NCI-H345 treated with DMSO at 0.1 percent for 48 hours (cell line): ENCODE data around the gene MRPL20.
"Not testable (repeated sequence)": the region's sequence is repeated elsewhere in the genome, so short reads cannot be mapped to it uniquely, and the experiment has no call there.

Source experiments
- DNase-seq: peaks from one replicate; lab custom pipeline; 2025; ENCODE audit not compliant: unreplicated experiment; lab: John Stamatoyannopoulos, UW

The MRPL20 gene

DNA sequence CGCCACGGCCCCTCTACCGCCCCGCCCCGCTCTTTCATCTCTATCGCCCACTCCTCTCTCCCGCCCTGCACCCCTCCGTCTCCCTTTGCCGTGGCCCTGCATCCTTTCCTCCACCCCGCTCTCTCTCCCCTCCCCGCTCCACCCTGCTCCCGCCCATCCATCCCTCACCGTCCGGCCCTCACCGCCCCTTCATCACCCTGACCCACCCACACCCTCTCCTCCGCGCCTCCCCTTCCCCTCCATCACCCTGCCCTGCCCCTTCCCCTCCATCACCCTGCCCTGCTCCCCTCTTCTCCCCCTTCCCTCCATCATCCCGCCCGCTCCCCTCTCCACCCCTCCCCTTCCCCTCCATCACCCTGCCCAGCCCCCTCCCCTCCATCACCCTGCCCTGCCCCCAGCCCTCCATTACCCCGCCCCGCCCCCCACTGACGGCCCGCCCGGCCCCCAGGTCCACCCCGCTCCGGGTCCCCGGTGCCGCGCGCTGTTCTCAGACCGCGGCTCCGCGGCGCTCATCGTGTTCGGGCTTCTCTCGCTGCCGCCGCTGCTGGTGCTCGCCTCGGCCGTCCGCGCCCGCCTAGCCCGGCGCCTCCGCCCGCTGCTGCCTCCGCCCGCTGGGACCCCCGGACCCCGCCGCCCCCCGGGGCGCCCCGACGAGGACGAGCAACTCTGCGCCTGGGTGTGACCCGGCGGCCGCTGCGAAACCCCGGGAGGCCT lies 20.2 kb upstream of the MRPL20 start:
- DNase-seq, result no peak

DNA sequence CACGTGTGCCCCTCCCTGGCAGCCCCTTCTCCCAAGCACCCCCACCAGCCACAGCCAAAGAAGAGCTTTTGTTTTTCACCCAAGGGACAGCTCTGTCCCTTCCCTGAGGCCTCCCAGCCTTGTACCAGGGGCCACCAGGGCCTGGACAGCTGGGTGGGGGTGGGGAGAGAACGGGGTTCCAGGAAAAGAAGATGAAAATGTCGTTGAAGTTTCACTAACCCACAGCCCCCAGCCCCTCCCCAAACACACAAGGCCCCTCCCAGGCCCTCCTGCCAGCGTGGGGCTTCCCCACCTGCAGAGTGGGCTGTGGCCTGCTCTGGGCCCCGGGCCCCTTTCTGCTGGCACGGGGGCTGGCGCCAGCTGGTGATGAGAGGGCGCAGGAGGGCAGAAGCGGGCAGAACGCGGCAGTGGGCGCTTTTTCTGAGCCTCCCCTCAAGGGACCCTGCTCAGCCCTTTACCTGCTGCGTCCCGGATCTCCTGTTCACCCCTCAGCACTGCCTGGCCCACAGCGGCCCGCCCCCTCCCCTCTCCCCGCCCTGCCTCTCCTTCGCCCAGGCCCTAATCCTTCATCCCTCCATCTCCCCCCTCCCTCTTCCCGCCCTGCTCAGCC lies 19.5 kb upstream of the MRPL20 start:
- no peak for DNase-seq

DNA sequence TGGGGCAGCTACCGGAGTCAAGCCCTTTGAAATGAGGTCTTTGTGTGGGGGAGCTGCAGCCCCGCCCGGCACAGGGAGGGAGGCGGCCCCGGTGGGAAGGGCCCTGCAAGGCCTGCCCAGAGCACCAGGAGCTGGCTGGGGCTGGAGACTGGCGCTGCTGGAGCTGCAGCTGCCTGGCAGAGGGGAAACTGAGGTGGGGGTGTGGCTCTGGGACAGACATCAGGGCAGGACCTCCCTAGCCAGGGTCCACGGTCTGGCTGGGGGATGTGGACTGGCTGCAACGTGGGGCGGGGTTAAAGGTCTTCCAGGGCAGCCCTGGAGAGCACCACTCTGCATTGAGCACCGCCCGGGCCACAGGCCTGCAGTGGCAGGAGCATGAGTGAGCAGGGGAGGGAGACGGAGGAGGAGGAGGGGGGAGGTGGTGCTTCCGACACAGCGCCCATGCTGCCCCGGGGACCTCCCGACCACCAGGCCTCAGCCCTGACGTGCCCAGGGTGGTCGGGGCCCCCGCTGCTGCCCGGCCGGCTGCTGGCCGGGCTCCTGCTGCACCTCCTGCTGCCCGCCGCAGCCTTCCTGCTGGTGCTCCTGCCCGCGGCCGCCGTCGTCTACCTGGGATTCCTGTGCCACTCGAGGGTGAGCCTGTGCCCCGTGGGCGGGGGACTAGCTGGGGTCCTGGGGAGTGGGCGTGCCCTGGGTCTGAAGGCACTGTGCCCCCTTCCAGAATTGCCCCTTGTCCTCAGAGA lies 18.8 kb upstream of the MRPL20 start:
- DNase-seq, result no peak

DNA sequence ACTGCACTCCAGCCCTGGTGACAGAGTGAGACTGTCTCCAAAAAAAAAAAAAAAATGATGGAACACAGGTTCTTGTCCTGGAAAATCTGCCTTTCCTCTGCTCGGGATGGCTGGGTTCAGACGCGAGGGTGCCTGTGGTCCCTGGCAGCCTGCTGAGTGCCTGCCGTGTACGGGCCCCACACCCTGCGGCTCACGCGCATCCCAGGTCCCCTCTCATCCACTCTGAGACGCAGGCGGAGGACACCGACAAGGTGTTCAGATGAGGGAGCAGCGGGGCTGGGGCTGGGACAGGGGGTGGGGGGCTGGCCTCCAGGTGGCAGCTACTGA lies 18.3 kb upstream of the MRPL20 start:
- no peak for DNase-seq

DNA sequence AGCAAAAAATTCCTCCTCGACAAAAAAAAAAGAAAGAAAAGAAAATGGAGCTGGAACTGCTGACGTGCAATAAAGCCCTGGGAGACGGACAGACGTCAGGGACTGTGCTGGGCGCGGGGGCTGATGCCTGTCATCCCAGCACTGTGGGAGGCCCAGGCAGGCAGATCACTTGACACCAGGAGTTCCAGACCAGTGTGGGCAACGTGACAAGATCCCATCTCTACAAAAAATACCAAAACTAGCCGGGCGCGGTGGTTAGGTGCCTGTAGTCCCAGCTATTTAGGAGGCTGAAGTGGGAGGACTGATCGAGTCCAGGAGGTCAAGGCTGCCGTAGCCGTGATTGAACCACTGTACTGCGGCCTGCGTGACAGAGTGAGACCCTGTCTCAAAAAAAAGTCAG lies 17.6 kb upstream of the MRPL20 start:
- DNase-seq, result no peak

DNA sequence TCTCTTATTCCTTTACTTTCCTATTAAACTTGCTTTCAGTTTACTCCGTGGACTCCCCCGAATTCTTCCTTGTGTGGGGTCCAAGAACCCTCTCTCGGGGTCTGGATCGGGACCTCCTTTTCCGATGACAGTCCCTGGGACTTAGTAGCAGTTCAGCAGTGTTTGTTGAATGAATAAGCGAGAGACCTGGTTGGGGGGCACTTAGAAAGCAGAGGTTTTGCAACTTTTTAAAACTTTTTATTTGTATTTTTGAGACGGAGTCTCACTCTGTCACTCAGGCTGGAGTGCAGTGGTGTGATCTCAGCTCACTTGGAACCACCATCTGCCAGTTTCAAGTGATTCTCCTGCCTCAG lies 16.1 kb upstream of the MRPL20 start:
- DNase-seq, result no peak

DNA sequence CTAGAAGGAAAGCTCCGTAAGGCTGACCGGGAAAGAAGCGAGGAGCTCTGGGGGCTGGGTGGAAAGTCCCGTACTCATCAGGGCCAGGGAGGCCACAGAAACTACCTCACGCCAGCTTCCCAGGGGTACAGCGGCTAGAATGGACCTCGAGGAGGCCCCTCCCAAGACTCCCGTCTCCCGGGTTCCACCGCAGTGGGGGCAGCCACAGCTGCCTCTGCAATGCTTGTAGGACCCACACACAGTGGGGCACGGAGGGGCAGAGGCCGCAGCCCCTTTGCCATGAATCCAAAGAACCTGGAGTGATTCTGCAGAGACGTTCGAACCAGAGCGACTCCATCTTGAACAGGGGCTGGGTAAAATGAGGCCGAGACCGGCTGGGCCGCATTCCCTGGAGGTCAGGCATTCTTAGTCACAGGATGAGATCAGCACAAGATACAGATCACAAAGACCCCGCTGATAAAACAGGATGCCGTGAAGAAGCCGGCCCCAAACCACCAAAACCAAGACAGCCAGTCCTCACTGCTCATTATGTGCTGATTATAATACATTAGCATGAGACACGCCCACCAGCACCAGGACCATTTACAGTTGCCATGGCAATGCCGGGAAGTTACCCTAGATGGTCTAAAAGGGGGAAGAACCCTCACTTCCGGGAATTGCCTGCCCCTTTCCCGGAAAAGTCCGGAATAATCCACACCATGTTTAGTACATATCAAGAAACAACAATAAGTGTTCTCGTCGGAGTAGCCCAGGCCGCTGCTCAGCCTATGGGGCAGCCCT lies 15.6 kb upstream of the MRPL20 start:
- no peak for DNase-seq

DNA sequence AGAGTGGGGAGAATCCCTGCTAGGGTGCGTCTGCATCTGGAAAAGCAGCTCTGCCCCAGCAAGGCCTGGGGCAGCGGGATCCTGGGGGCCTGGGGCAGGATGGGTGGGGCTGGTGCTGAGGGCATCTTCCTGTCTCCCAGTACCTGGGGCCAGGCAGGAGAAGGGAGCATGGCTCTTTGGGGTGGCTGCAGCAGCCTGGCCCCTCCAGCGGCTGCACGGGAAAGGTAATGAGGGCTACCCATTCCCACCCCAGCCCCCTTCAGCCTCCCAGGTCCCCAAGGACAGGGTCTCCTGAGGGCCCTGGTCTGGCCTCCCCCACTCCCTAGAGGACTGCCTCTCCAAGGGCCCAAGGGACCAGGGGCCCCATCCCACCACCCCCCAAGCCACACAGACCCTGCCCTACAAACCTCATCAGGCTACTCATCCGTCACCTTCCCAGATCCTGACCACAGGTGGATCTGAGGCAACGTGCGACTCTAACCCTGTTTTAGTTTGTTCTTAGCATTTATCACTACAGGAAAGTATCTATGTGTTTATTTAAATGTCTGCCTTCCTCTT lies 14.9 kb upstream of the MRPL20 start:
- no peak for DNase-seq

DNA sequence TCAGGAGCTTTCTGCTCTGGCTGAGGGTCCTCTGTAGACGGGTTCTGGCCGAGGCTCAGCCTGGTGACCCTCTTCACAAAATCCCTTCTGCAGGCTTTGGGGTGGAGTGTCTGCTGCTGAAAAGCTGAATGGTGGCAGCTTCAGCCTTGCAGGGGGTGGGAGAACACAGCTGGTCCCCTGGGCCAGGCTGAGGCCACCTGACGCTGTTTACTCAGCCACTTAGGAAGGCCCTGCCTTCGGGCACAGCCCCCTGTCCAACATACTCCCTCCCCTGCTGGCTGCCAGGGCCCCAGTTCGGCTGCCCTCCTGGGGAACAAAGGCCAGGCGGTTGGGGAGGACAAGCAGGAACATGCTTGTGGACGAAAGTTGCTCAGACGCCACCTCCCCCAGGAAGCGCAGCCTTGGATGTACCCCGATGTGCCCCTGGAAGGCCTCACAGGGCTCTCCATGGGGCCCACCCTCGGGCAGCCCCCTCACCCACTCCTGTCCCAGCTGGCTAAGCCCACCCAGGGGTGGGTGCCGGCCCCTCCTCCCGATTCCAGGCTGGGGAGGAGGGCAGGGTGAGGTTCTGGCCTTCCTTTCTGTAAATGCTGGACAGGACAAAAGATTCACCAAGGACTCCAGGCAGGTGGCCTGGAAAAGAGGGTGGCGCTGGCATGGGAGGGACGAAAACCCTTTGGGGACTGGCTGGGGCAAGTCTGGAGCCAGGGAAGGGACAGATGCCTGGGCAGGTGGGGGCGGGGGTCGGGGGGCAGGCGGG lies 14.2 kb upstream of the MRPL20 start, which contains the start of gene ANKRD65:
TSS of gene ANKRD65 (minus strand) at position 130 of the 760 bp plus-strand sequence. CDS start 271 bp downstream, outside the sequence.
- DNase-seq, result peak; percentile 66

DNA sequence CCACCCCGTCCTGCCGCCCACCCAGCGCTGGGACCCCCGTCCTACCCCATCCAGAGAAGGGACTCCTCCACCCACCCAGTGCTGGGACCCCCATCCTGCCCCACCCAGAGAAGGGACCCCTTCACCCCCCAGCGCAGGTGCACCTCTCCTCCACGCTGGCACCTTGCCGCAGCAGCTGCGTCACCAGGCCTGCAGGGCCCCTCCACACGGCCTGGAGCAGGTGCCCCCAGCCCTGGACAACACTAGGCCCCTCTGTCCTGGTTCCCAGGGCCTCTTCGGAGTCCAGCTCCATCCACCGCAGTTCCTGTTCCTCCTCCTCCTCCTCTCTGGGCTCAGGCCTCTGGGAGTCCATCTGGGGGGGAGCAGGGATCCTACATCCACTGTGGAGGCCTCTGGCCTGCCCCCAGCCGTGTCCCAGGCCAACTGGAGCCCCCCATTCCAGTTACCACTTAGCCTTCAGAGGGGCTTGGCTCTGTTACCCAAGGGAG lies 13.6 kb upstream of the MRPL20 start:
- no peak for DNase-seq

DNA sequence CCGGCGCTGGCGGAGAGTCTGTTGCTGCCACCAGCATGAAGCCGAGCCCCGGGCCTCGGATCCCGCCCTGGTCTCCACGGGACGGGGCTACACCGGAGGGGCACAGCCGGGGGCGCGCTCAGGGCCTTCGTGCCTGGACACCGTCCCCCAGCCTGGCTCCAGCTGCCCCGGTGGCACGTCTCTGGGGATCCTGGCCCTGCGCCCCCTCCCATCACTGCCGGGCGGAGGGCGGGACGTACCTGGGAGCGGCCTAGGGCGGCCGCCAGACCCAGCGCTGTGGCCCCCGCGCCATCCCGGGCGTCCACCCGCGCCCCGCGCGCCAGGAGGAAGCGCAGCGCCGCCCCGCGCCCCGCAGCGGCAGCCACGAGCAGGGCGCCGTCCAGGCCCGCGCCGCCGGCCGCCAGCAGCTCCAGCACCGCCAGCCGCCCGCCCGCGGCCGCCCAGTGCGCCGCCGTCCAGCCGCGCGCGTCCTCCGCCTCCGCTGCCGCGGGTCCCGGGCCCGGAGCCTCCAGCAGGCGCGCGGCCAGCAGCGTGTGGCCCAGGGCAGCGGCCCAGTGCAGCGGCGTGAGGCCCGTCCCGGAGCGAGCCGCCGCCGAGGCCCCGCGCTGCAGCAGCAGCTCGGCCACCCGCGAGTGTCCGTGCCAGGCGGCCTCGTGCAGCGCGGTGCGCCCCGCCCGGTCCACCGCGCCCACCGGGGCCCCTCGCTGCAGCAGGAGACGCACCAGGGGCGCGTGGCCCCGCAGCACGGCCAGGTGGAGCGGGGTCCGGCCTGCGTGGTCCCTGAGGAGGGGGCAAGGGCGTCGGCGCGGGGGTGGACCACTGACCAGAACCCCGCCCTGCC lies 12.9 kb upstream of the MRPL20 start:
- no peak for DNase-seq

DNA sequence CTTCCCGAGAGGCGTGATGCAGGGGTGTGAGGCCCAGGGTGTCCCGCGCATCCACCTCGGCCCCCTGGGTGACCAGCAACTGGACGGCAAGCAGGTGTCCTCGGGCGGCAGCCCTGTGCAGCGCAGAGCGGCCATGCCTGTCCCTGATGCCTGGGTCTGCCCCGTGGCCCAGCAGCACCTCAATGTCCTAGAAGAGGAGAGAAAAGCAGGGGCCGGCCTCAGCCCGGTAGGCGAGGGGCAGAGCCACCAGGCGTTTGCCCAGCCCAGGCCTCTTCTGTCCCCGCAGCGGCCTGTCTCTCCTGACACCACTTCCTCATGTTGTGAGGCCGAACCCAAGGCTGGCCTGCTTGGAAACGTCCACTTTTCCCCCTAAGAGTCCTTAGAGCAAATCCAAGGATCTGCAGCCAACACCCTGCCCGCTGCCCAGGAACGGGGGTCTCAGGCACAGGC lies 12.3 kb upstream of the MRPL20 start:
- DNase-seq, result no peak

DNA sequence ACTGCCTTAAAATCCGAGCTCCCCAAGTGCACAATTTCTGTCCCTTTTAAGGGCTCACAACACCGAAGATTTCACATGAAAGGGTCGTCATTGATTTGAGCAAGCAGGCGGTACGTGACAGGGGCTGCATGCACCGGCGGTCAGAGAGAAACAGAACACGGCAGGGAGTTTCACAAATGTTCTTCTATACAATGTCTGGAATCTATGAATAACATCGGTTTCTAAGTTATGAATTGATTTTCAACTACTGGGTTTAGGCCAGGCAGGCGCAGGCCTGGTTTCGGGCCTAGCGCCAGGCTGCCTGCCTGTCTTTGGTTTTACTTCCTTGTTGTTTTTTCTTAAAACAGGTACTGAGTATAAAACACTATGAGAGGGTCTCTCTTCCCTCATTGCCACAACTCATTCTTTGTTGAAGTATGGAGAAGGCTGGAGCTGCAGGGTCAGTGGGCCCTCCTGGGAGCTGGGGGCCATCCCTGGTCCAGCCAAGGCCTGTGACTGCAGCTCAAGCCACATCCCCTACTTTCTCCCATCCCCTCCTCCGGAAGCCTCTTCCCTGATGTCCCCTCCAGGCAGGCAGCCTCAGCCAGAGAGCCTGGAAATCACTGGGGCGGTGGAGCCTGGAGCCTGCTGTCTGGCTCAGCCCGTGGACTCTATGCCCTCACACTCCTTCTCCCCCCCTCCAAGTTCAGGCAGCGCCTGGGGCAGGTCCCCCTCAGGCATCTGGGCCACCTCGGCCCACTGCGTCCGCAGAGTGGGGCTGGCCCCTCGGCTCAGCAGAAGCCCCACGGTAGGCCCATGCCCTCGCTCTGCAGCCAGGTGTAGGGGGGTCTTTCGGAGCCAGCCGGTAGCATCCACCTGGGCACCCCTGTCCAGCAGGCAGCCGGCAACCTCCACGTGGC lies 11.6 kb upstream of the MRPL20 start:
- DNase-seq, result no peak

DNA sequence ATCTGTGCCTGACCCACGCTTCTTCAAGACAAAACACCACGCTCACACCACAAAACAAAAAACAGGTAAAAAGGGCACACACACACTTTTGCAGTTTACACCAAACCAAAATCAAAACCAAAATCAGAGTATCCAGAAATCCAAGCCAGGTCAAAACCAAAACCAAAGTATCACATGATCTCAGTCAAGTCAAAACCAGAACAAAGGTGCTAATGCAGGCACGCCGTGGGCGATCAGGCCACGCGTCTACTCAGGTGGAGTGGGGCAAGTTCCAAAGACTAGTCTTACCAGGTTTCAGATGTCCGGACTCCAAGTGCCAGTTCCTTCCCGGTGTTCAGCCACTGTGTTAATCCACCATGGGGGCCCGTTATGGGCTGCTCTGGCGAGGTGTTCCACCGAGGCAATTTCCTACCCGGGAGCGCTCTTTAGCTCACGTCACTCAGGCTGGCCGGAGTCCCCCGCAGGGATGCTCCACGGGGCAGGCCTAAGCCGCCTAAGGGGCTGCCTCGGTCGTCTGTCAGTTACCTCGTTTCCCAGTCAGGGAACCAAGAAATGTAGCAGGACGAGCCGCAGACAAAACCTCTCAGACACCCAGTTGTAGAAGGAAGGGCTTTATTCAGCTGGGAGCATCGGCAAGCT lies 10.9 kb upstream of the MRPL20 start:
- not testable (repeated sequence) for DNase-seq

DNA sequence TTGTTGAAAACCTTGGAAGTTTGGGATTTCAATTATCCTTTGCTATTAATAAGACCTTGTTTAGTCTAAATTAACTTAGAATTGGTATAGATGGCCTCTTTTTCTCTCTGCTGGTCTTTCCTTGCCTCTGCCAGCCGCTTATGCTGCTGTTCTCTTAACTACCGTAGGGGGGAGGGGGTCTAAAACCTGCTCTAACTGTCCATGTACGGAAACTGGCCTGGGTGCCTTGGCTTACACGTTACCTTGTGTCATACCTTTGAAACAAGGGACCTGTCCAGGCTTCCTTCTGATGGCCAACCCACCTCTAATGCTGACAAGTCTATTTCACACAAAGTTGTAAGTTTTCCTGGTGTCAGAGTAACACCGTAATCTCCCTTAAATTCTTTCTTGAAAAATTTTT lies 10.3 kb upstream of the MRPL20 start:
- not testable (repeated sequence) for DNase-seq

DNA sequence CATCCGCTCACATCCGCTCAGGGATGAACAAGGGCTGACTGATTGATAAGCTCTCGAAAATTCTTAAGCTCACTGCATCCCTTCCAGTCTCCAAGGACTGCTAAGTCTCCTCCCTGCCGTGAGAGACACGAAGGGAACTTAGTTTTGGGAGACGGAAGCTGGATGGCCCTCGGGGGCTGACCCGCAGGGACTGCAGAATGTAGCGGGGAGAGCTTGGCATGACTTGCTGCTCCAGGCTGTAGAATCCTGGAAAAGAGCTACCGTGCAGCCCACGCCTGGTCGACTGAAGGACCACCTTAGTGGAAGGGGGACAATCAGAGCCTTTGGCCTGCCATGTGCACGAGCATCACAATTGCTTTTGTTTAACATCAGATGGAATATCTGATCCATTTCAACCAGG lies 8.7 kb upstream of the MRPL20 start:
- no peak for DNase-seq

DNA sequence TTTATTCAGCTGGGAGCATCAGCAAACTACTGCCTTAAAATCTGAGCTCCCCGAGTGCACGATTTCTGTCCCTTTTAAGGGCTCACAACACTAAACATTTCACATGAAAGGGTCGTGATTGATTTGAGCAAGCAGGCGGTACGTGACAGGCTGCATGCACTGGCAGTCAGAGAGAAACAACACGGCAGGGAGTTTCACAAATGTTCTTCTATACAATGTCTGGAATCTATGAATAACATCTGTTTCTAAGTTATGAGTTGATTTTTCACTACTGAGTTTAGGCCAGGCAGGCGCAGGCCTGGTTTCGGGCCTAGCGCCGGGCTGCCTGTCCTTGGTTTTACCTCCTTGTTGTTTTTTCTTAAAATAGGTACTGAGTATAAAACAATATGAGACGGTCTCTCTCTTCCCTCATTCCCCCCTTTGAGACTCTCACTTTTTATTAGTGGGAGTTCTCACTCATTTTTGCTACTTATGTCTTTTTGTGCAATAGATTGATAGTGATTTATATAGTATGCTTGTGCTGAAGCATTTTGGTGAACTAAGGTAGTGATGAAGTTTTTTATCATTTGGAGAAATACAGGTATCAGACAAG lies 5.3 kb upstream of the MRPL20 start:
- DNase-seq, result not testable (repeated sequence)

DNA sequence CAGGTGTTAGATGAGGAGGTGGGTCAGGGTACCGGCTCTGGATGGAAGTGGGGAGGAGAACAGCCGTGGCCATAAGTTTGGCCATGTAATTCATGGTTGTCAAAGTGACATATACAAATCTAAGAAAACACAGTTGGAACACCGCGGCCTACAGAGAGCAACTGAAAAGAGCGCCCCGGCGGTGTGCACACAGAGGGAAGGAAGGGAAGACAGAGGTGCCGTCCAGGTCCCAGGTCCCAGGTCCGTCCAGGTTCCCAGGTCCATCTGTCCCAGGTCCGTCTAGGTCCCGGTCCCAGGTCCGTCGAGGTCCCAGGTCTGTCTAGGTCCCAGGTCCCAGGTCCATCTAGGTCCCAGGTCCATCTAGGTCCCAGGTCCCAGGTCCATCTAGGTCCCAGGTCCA lies 4.5 kb upstream of the MRPL20 start:
- no peak for DNase-seq
